DOHH2 (cell line): ENCODE results near the gene RXFP2.

Experiments
- H3F3A ChIP-seq: fragments of 200-600 bp; sonication (generic), shearing (Covaris generic); 2 replicates; pipeline ENCODE4 v1.6.0; 2016; ENCODE audit warnings: antibody characterized with exemption, mild to moderate bottlenecking; ENCODE audit not compliant: control insufficient read depth, insufficient read depth
- H3K27ac ChIP-seq: fragments of 200-600 bp; sonication (generic); 2 replicates; pipeline ENCODE4 v1.5.1; 2014; ENCODE audit warnings: low read depth, mild to moderate bottlenecking, low read length, moderate library complexity
- H3K27me3 ChIP-seq: fragments of 200-600 bp; sonication (generic); 2 replicates; pipeline ENCODE4 v1.6.1; 2014; ENCODE audit warnings: mild to moderate bottlenecking, low read length, mixed read lengths; ENCODE audit not compliant: control insufficient read depth
- H3K36me3 ChIP-seq: fragments of 200-600 bp; sonication (generic); 2 replicates; pipeline ENCODE4 v1.6.1; 2014; ENCODE audit warnings: mild to moderate bottlenecking, low read length, moderate library complexity, mixed read lengths; ENCODE audit not compliant: control insufficient read depth
- H3K4me1 ChIP-seq: fragments of 200-600 bp; sonication (generic); 2 replicates; pipeline ENCODE4 v1.6.1; 2014; ENCODE audit warnings: mild to moderate bottlenecking, low read length, mixed read lengths; ENCODE audit not compliant: control insufficient read depth
- H3K4me2 ChIP-seq: fragments of 200-600 bp; sonication (generic); 2 replicates; pipeline ENCODE4 v1.6.0; 2014; ENCODE audit warnings: mild to moderate bottlenecking, low read length, moderate library complexity
- H3K4me3 ChIP-seq: fragments of 200-600 bp; sonication (generic); 2 replicates; pipeline ENCODE4 v1.5.1; 2014; ENCODE audit warnings: mild to moderate bottlenecking, low read length, mixed read lengths
- H3K79me2 ChIP-seq: fragments of 200-600 bp; sonication (generic); 2 replicates; pipeline ENCODE4 v1.6.1; 2014; ENCODE audit warnings: mild to moderate bottlenecking, low read length, mixed read lengths; ENCODE audit not compliant: control insufficient read depth
- H3K9me2 ChIP-seq: fragments of 200-600 bp; sonication (generic); replicated peaks from 2 replicates; pipeline ENCODE4 v1.6.1; 2014; ENCODE audit warnings: mild to moderate bottlenecking, low read length, mixed read lengths; ENCODE audit not compliant: control insufficient read depth
- H3K9me3 ChIP-seq: fragments of 200-600 bp; sonication (generic); 2 replicates; pipeline ENCODE4 v1.6.1; 2014; ENCODE audit warnings: antibody characterized with exemption, low read length, mixed read lengths; ENCODE audit not compliant: control insufficient read depth, insufficient read depth
- H4K20me1 ChIP-seq: fragments of 200-600 bp; sonication (generic); 2 replicates; pipeline ENCODE4 v1.6.0; 2014; ENCODE audit warnings: low read depth, mild to moderate bottlenecking, antibody characterized with exemption, low read length, moderate library complexity; ENCODE audit not compliant: control insufficient read depth, insufficient read depth
- EZH2phosphoT487 ChIP-seq: fragments of 200-600 bp; sonication (generic); IDR thresholded peaks from 2 replicates; pipeline ENCODE4 v1.6.1; 2017; ENCODE audit warnings: borderline replicate concordance, mild to moderate bottlenecking, antibody characterized with exemption, low read length, moderate library complexity, mixed read lengths
- TF ChIP-seq, protein P1 (sequence below): fragments of 200-600 bp; sonication (generic); IDR thresholded peaks from one replicate; pipeline ENCODE4 v1.5.1; 2014; ENCODE audit warnings: antibody characterized with exemption, mild to moderate bottlenecking, low read depth, low read length; ENCODE audit not compliant: poor library complexity, severe bottlenecking

Gene RXFP2

DNA sequence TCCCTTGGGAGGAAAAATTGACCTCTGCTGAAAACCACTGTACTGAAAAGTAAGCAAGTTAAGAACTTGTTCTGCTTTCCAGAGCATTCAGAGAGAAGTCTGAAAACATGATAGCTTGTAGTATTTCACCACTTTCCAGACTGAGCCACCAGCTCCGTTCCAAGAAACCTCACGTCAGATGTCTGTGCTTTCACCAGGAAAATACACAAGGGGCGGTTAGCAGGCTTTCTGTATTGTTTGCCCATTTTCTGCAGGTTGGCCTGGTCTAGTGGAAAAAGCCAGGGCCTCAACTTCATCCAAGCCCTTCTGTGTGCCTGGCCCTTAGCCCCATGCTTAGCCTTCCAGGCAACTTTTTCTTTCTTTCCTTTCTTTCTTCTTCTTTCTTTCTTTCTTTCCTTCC lies 36.4 kb downstream of the RXFP2 start:
- no peak overlapping the region for H3K27ac ChIP-seq
- no peaks in the 10 kb centered on the region for H3K36me3 ChIP-seq
- H3K79me2 ChIP-seq = no peaks in the 10 kb centered on the region
- no peaks in the 10 kb centered on the region for H4K20me1 ChIP-seq
- no peaks in the 10 kb centered on the region for H3K4me1 ChIP-seq
- H3K27me3 ChIP-seq = peaks cover 11% of the 10 kb centered on the region
- H3F3A ChIP-seq = no peaks in the 10 kb centered on the region
- no peak overlapping the region for H3K4me2 ChIP-seq
- H3K9me2 ChIP-seq = no peaks in the 10 kb centered on the region
- H3K4me3 ChIP-seq = no peak overlapping the region
- no peaks in the 10 kb centered on the region for H3K9me3 ChIP-seq
- no peak for TF ChIP-seq EZH2phosphoT487
- TF ChIP-seq, protein P1, sequence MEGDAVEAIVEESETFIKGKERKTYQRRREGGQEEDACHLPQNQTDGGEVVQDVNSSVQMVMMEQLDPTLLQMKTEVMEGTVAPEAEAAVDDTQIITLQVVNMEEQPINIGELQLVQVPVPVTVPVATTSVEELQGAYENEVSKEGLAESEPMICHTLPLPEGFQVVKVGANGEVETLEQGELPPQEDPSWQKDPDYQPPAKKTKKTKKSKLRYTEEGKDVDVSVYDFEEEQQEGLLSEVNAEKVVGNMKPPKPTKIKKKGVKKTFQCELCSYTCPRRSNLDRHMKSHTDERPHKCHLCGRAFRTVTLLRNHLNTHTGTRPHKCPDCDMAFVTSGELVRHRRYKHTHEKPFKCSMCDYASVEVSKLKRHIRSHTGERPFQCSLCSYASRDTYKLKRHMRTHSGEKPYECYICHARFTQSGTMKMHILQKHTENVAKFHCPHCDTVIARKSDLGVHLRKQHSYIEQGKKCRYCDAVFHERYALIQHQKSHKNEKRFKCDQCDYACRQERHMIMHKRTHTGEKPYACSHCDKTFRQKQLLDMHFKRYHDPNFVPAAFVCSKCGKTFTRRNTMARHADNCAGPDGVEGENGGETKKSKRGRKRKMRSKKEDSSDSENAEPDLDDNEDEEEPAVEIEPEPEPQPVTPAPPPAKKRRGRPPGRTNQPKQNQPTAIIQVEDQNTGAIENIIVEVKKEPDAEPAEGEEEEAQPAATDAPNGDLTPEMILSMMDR = no peak

DNA sequence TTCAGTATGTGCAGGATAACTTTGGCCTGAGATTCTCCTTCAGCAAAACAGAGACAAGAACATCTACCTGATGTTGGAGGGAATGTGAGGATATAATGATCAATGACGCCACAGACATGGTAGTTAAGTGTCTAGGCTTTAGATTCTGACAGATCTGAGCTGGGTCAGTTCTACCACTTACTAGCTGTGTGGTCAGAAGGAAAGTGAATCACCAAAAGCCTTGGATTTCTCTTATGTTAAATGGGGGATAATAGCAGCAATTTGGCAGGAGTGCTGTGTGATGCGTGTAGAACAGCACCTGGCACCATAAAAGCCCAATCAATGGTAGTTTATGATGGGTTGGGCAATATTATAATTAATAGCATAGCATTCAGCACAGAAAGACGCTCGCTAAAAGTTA lies 41.7 kb downstream of the RXFP2 start:
- TF ChIP-seq EZH2phosphoT487 = no peak
- TF ChIP-seq, protein P1 = no peak
- no peak overlapping the region for H3K4me3 ChIP-seq
- no peaks in the 10 kb centered on the region for H3K79me2 ChIP-seq
- H4K20me1 ChIP-seq = no peaks in the 10 kb centered on the region
- H3K27me3 ChIP-seq = peaks cover 2% of the 10 kb centered on the region; the same call in 1 of the 2 replicates
- H3F3A ChIP-seq = no peaks in the 10 kb centered on the region
- no peaks in the 10 kb centered on the region for H3K9me3 ChIP-seq
- H3K9me2 ChIP-seq = no peaks in the 10 kb centered on the region
- no peaks in the 10 kb centered on the region for H3K36me3 ChIP-seq
- H3K27ac ChIP-seq = no peak overlapping the region
- no peak overlapping the region for H3K4me2 ChIP-seq
- H3K4me1 ChIP-seq = no peaks in the 10 kb centered on the region

DNA sequence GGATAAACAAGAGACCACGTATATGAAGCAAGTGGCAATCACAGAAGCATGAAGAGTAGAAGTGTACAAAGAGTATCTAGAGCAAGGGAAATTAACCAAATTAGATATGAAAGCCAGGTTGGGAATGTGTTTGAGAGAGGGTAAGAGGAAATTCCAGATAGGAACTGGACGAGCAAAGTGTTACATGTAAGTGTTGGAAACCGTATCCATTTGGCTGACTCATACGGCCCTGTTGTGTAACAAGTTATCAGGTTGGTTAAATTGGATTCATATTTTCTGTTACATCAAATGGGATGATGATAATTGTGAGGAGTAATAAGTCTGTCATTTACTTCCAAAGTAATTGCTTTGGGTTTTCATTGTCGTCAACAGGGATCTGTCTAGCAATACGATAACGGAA lies 46.7 kb downstream of the RXFP2 start:
- no peaks in the 10 kb centered on the region for H4K20me1 ChIP-seq
- no peaks in the 10 kb centered on the region for H3K79me2 ChIP-seq
- peaks cover 5% of the 10 kb centered on the region for H3K27me3 ChIP-seq
- no peak overlapping the region for H3K4me2 ChIP-seq
- no peak overlapping the region for H3K4me3 ChIP-seq
- no peak overlapping the region for H3K27ac ChIP-seq
- no peaks in the 10 kb centered on the region for H3F3A ChIP-seq
- TF ChIP-seq EZH2phosphoT487 = no peak
- TF ChIP-seq, protein P1 = no peak
- H3K4me1 ChIP-seq = no peaks in the 10 kb centered on the region
- H3K9me2 ChIP-seq = no peaks in the 10 kb centered on the region
- no peaks in the 10 kb centered on the region for H3K9me3 ChIP-seq
- H3K36me3 ChIP-seq = no peaks in the 10 kb centered on the region

DNA sequence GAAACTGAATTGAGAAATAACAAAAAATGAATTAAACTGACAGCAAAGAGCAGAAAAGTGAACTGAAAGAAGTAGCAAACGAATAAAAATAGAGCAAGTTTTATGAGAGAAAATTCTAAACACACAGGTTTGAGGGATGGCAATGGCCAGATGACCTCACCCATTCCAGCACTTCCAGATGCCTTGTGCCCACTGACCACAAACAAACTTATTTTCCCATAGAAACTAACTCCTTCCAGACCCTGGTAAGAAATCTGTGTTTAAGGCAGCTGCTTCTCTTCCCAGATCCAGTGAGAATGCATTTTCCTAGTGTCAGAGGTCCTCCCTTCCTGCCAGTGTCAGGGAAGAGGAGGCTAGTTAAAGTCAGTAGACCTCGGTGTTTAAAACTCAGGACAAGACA lies 51.7 kb downstream of the RXFP2 start:
- TF ChIP-seq, protein P1 = no peak
- TF ChIP-seq EZH2phosphoT487 = no peak
- H4K20me1 ChIP-seq = no peaks in the 10 kb centered on the region
- H3K4me1 ChIP-seq = no peaks in the 10 kb centered on the region
- no peak overlapping the region for H3K4me2 ChIP-seq
- H3K9me3 ChIP-seq = no peaks in the 10 kb centered on the region
- no peak overlapping the region for H3K4me3 ChIP-seq
- no peaks in the 10 kb centered on the region for H3K79me2 ChIP-seq
- H3K36me3 ChIP-seq = no peaks in the 10 kb centered on the region
- H3K27me3 ChIP-seq = peaks cover 5% of the 10 kb centered on the region
- no peaks in the 10 kb centered on the region for H3K9me2 ChIP-seq
- H3K27ac ChIP-seq = no peak overlapping the region
- H3F3A ChIP-seq = no peaks in the 10 kb centered on the region
